NCI-H226 (cell line): Measurements from ENCODE around the gene ZCCHC13.
"Not testable (repeated sequence)": the region's sequence is repeated elsewhere in the genome, so short reads cannot be mapped to it uniquely, and the experiment has no call there.

ENCODE experiments used
- DNase-seq: peaks from one replicate; pipeline ENCODE4 v3.0.0-alpha.2; 2015

The ZCCHC13 gene

DNA sequence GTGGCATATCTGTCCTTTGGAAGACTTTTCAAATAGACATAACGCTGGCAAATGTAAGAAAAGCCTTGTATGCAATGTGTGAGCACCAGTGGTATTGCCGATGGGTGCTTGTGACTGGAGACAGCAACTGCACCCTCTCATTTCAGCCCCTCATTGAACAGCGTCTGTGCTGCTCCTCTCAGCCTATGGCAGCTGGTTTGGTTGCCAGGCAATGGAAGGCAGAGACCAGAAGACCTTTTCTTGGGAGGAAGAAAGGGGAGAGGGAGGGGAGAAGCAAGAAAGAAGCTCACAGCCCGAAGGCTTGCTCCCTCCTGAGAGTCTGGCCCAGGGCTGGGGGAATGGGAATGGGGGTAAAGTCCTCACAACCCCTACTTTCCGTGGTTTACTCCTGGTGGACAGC lies 20.2 kb downstream of the ZCCHC13 start:
- DNase-seq: no peak

DNA sequence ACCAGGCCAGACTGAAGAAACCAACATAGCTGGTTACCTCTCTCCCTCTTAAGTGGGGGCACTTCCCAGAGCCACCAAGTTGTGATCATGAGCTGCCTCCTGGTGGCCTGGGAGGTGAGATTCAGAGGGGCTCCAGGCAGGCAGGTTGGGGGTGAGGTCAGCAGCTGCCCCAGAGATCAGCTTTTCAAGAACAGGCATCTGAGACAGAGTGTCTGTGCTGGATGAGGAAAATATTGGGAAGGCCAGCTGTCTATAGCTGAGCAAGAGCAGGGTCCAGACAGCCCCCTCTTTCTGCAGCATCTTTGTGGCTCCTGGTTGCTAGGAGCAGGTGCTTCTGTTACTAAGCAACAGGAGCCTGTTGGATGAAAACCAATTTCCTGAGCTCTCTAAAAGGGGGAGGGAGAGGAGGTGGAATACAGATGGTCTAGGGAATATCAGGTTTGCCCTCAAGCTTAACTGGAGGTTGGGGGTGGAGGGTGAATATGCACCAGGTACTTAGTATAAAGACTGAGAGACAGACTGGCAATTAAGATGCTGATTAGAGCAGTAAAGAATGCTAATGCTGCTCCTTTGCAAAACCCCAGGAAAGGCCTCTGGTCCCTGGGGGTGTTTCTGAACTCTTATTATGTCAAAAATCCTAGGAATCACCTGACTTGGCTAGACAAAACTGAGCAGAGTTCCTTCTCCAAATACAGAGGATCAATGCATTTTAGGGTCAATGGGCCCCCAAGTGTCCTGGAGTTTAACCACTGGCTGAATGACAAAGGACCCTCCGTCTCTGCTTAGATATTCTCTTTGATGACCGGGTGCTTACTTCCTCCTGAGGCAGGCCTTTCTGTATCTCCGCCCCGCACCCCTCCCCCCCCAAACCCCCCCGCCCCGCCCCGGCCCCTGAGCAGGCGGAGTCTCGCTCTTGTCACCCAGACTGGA lies 21.4 kb downstream of the ZCCHC13 start:
- no peak for DNase-seq

DNA sequence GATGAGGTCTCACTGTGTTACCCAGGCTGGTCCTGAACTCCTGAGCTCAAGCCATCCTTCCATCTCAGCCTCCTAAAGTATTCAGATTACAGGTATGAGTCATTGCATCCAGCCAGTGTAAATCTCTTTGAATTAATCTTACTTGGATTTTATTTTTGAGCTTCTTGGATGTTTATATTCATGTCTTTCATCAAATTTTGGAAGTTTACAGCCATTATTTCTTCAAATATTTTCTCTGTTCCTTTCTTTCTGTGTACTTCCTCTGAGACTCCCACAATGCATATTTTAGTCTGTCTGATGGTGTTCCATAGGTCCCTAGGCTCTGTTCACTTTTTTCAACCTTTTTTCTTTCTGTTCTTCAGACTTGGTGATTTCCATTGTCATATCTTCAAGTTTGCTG lies 34.9 kb downstream of the ZCCHC13 start:
- no peak for DNase-seq

- DNase-seq: no peak
Observed at GRCh38 chrX:74340051-74340450, 36.1 kb downstream of the ZCCHC13 start.

DNA sequence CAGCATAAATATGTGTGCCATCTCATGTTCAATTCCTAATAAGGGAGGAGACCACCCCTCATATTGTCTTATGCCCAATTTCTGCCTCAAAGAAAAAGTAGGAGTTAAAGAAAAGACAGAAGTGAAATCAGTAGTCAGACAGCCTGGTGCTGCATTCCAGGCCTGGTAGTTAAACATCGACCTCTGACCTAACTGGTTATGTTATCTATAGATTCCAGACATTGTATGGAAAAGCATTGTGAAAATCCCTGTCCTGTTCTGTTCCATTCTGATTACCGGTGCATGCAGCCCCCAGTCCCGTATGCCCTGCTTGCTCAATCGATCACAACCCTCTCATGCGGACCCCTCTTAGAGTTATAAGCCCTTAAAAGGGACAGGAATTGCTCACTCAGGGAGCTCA lies 38.2 kb downstream of the ZCCHC13 start:
- DNase-seq: not testable (repeated sequence)

GRCh38 chrX:74343343-74344279 lies 39.6 kb downstream of the ZCCHC13 start:
- DNase-seq: peak; percentile 84

- DNase-seq: no peak
Observed at GRCh38 chrX:74344280-74344622, 40.3 kb downstream of the ZCCHC13 start.

- no peak for DNase-seq
Observed at GRCh38 chrX:74346088-74346487, 42.1 kb downstream of the ZCCHC13 start.

DNA sequence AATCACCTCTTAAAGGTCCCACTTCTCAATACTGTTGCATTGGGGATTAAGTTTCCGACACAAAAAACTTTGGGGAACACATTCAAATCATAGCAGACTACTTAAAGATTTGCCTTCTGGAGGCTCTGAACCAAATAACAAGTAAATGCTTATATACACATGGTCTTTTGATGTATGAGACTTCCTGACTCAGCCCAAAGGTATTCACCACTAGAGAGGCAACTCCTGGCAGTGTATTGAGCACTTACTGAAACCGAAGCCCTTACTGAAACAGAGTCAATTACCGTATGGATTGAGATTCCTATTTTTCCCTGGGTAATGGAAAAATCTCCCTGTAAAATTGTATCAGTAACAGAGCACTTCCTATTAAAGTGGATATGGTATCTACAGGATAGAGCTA lies 45.4 kb downstream of the ZCCHC13 start:
- peak; percentile 50 for DNase-seq

DNA sequence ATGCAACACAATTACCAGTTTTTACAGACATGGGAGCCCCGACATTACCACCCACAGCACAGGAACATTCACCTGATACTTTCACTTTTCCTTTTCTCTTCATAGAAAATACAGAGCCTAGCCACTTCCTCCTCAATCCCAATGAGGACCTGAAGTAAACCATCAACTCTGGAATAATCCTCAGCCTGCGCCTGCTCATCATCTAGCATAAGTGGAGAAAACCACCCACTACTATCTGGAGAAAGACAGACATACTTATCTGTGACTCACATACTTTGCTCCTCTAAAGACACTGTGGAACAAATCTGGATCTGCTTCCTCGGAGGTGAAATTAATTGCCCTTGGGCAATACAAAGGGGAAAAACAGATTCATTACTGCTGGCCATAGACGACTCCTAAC lies 47.8 kb downstream of the ZCCHC13 start:
- peak; percentile 41 for DNase-seq

DNA sequence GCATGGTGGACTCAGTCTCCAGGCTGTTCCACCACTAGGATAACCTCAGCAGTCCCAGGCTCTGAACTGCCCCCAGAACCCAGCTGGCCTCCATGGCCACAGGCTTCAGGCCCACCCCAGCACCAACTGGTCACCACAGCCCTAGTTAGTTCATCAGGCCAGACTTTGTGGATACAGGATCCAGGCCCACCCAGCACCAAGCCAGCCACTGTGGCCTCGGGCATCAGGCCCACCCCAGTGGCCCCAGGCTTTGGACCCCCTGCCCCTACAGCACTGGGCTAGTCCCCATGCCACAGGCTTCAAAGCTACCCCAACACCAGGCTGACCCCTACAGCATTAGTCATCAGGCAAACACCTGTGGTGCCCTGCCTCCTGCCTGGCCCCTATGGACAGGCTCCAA lies 50.0 kb downstream of the ZCCHC13 start:
- no peak for DNase-seq
